SJSA1 (cell line): ENCODE measurements around the gene DAP. TPM values are rescaled to one million over a fixed set of nuclear protein-coding genes. Genes with fewer than 3 reads are reported as not detected.
"Not testable (repeated sequence)": the region's sequence is repeated elsewhere in the genome, so short reads cannot be mapped to it uniquely, and the experiment has no call there.

Experiments used
- DNase-seq, 2 experiments: peaks; one replicate each; pipeline ENCODE4 v3.0.0-alpha.2; 2015 to 2020; ENCODE audit warnings: low spot score in 2 of 2, low read depth in 1 of 2
- H3K27ac ChIP-seq: fragments of 250-450 bp; sonication (Bioruptor Pico); 2 replicates; pipeline ENCODE4 v1.5.1; 2020; ENCODE audit warnings: mild to moderate bottlenecking, moderate library complexity
- H3K27me3 ChIP-seq: fragments of 250-450 bp; sonication (Bioruptor Pico); replicated peaks from 2 replicates; pipeline ENCODE4 v1.5.1; 2020; ENCODE audit warnings: mild to moderate bottlenecking, moderate library complexity
- H3K36me3 ChIP-seq: fragments of 250-450 bp; sonication (Bioruptor Pico); 2 replicates; pipeline ENCODE4 v1.5.1; 2020; ENCODE audit warnings: mild to moderate bottlenecking
- H3K4me1 ChIP-seq: fragments of 250-450 bp; sonication (Bioruptor Pico); replicated peaks from 2 replicates; pipeline ENCODE4 v1.6.1; 2021; ENCODE audit warnings: mild to moderate bottlenecking
- H3K4me3 ChIP-seq: fragments of 250-450 bp; sonication (Bioruptor Pico); 2 replicates; pipeline ENCODE4 v1.5.1; 2020; ENCODE audit warnings: mild to moderate bottlenecking
- H3K9me3 ChIP-seq: fragments of 250-450 bp; sonication (Bioruptor Pico); replicated peaks from 2 replicates; pipeline ENCODE4 v1.5.1; 2020; ENCODE audit warnings: mild to moderate bottlenecking
- total RNA-seq: library from RNA; depleted of rRNA; stranded (reverse); fragments of >200 nt; shearing (Covaris generic); gene quantifications from 2 replicates; pipeline ENCODE4 v1.2.3, GENCODE V29; 2014; rRNA removed

DAP gene
- total RNA-seq, 1 experiment from 2014 or later, result 64.6 TPM

DNA sequence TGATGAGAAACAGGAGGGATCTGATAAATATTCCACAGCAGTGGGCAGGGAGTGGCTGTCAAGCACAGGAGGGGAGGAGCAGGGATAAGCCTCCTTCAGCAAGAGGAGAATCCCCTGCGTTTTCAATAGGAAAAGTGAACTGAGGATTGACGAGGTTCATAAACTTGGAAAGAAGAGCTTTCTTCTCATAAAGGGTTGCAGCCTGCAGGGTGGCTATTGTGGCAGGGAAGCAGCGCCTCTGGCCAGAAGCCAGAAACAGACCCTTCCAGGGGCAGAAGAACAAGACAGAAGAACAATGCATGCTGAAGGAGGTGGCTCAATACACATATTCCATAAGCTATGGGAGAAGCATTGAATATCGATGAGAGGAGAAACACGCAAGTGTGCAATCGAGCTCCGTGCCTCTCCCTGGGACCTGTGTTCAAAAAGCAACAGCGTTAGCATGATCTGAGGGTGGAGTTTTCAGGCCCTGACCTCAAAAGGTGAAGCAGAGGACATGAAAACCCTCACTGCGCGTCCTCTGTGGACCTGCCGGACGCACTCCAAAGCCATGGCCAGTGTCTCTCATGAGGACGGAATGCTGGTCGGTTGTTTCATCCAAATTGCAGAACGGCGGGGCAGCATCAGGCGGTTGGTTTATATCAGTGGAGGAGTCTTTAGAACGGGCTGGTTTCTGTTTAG lies 129.6 kb downstream of the DAP start:
- peaks cover 67% of the 10 kb centered on the region for H3K4me1 ChIP-seq
- peak overlapping the region; percentile 24 for H3K4me3 ChIP-seq
- H3K27ac ChIP-seq, result peak overlapping the region; percentile 95
- peak in 1 of 2 experiments; percentile 68 for DNase-seq
- no peaks in the 10 kb centered on the region for H3K27me3 ChIP-seq
- H3K9me3 ChIP-seq, result no peaks in the 10 kb centered on the region
- no peaks in the 10 kb centered on the region; the same call in 1 of the 2 replicates for H3K36me3 ChIP-seq

DNA sequence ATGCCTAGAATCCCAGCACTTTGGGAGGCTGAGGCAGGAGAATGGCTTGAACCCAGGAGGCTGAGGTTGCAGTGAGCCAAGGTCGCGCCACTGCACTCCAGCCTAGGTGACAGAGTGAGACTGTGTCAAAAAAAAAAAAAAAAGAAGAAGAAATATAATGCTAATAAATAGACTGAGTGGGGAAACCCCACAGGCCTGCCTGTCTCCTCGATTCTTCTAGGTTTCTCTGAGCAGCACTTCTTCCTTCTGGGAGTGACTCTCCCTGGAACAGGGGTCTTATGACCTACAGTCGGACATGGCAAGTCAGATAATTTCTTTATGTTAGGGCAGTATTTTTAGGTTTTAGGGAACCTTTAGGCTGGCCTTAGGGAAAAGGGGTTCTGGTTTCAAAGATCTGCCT lies 130.3 kb downstream of the DAP start:
- Histone ChIP-seq H3K27ac (peak overlapping the region; percentile 95), H3K4me1 (peaks cover 61% of the 10 kb centered on the region)
- not testable (repeated sequence) for H3K27me3 ChIP-seq, H3K4me3 ChIP-seq, H3K9me3 ChIP-seq, DNase-seq, H3K36me3 ChIP-seq

DNA sequence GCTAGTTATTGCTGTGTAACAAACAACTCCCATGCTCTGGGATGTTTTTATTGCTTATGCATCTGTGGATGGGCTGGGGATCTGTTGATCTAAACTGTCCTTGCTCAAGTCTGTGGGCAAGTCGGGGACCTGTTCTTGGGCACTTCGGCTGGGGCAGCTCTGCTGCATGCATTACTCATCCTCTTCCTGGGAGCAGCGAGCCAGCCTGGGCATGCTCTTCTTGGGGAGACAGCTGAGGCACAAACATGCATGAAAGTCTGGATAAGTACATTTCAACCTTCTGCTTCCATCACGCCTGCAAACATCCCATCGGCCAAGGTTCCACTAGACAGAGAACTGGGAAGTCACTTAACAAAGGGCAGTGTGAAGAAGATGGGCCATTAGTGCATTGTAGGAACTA lies 130.9 kb downstream of the DAP start:
- H3K9me3 ChIP-seq, result no peaks in the 10 kb centered on the region
- H3K4me3 ChIP-seq, result no peak overlapping the region
- no peaks in the 10 kb centered on the region for H3K27me3 ChIP-seq
- H3K4me1 ChIP-seq, result peaks cover 55% of the 10 kb centered on the region
- DNase-seq, result no peak
- H3K27ac ChIP-seq, result no peak overlapping the region
- no peaks in the 10 kb centered on the region for H3K36me3 ChIP-seq

DNA sequence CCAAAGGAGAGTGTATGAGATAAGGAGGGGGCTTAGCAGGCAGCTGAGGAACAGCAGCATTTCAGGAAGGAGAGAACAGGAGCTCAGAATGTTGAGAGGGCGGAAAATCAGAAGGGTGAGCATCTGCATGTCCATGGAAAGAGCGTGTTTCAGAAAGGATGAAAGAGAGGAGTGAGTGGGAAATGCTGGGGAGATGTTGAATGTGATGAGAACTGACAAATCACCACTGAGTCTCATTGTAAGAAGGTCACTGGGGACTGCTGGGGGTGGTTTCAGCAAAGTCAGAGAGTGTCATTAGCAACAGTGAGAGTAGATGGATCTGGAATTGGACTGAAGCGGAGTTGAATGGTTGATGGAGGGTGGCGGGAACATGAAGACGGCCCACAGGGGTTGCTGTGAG lies 131.4 kb downstream of the DAP start:
- Histone ChIP-seq H3K4me1 (peaks cover 50% of the 10 kb centered on the region), H3K9me3 (no peaks in the 10 kb centered on the region), H3K36me3 (no peaks in the 10 kb centered on the region), H3K27me3 (no peaks in the 10 kb centered on the region), H3K4me3 (no peak overlapping the region), H3K27ac (no peak overlapping the region)
- DNase-seq, result no peak

Other genes with a start within 250 kb of the DAP start
- 10.2 and 10.3 TPM in 2 replicates for gene ANKRD33B, start 197.2 kb downstream of the DAP start, total RNA-seq